Ramos (cell line): ENCODE measurements around the gene GTF2H1.
"Not testable (repeated sequence)": the region's sequence is repeated elsewhere in the genome, so short reads cannot be mapped to it uniquely, and the experiment has no call there.

Source experiments
- in situ Hi-C: fragments of 300-500 bp; cut with MboI; formaldehyde crosslinking; loops from one replicate; pipeline ENCODE4 v1.14.3; 2022; ENCODE audit warnings: low sequenced_read_pairs; ENCODE audit not compliant: unreplicated experiment

GTF2H1 gene

DNA sequence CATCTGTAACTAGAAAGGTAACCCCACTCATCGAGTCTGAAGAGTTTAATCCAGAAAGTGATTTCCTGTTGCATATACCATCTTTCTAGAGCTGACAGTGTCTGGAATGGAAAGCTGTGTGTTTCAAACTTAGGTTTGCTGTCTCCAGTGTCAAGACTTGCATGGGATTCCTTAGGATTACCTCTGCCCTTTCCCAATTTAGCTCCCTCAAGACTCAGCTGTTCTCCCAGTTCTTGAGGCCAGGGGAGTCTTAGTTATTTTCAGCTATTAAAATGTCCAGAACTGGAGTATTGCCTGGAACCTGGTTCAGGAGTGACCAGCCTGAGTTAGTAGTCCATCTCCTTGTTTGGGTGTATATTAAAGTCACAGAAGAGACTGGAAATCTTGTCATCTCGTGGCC lies 47.0 kb downstream of the GTF2H1 start:
- in situ Hi-C loops, result no loop called here

GRCh38 chr11:18371279-18371678 lies 48.9 kb downstream of the GTF2H1 start:
- in situ Hi-C loops, result no loop called here

GRCh38 chr11:18372201-18372600 lies 49.8 kb downstream of the GTF2H1 start:
- in situ Hi-C loops, result no loop called here

GRCh38 chr11:18374956-18375355 lies 52.6 kb downstream of the GTF2H1 start:
- in situ Hi-C loops, result no loop called here

DNA sequence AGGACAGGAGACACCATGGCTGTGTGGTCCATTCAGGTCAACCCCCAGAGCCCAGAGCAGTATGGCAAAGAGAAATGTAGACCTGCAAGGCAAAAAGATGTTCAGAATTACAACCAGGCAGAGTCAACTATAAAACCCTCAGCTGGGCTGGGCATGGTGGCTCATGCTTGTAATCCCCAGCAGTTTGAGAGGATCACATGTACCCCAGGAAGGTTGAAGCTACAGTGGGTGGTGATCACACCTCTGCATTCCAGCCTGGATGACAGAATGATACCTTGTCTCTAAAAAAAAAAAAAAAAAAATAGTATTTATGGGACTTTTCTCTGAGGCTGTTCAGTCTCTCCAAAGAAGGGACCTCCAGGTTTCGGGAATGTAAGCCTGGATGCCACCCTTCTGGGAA lies 53.6 kb downstream of the GTF2H1 start:
- in situ Hi-C loops, result no loop called here

DNA sequence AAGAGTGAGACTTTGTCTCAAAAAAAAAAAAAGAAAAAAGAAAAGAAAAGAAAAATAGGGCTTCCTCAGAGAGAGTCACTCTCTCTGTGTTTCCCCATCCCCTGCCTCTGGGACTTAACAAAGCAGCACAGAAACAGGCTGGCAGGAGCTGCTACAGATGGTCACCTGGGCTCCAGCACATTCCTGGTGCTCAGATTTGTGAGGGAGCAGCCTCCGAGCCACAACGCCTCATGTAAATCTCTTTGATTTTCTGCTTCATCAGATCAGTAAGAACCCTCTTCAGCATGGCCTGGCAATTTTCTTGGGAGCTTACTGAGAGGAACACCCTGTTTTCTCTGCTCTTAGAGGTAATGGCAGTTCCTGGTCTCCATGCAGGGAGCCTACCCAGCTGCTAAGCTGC lies 56.8 kb downstream of the GTF2H1 start:
- in situ Hi-C loops, result no loop called here

GRCh38 chr11:18383388-18384156 lies 61.2 kb downstream of the GTF2H1 start:
- in situ Hi-C loops, result no loop called here

DNA sequence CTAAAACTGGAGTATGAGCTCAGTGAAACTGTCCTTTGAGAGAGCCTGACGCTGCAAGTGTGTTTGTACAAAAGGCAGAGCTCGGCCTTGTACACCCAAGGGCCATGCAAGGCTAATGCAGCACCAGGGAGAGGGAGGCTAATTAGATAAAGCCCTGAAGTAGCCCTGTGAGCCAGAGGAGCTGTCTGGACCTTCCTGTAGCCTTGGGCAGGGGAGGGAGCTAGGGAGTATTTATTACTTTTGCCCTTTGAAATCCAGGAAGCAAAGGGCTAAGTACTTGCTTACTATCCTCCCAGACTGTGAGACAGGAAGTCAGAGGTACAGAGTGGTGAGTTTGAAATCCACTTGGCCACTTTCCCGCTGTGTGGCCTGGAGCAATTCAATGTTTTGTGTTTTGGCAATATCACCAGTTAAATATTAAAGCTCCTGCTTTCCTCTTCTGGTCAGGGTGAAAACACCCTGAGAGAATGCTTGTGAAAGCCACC lies 61.8 kb downstream of the GTF2H1 start:
- in situ Hi-C loops, result no loop called here

GRCh38 chr11:18390088-18390487 lies 67.7 kb downstream of the GTF2H1 start:
- in situ Hi-C loops, result no loop called here

- in situ Hi-C loops, result no loop called here
Observed at GRCh38 chr11:18392434-18393321, 70.3 kb downstream of the GTF2H1 start.

DNA sequence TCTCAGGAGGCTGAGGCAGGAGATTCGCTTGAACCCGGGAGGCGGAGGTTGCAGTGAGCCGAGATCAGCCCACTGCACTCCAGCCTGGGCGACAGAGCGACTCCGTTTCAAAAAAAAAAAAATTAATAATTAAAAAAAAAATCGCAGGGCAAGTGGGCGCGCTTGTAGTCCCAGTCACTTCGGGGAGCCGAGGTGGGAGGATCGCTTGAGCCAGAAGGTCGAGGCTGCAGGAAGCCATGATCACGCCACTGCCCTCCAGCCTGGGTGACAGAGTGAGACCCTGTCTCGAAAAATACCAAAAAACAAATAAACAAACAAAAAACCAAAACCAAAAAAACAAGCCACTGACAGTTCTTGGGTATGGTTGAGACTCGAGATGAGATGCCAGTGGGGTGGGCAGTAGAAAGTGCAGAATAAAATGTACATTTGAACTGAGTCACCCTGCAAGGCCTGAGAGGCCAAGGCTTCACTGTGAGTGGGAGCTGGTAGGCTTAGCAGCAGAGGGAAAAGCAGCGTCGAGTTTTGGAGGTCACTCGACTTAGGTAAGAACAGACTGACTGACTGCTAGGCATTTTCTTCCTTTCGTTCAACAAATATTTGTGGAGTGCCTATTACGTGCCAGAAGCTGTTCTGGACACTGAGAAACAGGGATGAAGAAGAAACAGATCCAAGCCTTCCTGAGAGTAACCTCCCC lies 71.4 kb downstream of the GTF2H1 start:
- in situ Hi-C loops, result no loop called here

DNA sequence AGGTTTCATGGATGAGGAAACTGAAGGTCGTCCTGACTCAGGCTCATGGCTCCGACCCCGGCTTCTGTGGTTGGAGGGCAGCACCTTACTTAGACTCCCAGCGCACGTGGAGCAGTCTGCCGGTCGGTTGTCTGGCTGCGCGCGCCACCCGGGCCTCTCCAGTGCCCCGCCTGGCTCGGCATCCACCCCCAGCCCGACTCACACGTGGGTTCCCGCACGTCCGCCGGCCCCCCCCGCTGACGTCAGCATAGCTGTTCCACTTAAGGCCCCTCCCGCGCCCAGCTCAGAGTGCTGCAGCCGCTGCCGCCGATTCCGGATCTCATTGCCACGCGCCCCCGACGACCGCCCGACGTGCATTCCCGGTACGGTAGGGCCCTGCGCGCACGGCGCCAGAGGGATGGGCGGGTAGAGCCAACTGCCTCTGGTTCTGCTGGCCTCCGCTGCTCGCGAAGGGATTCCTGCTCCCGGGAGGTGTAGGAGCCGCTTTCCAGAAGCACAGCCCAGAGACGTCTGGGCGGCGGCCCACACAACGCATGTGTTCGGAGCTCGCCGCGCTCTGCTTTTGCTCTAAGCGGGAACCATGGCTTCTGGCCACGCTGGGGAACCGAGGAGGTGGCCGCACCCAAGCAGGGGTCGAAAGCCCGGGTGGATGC lies 72.0 kb downstream of the GTF2H1 start, which contains the start of gene LDHA:
TSS of gene LDHA (plus strand) at position 289 of the 653 bp plus-strand sequence. CDS start 2,280 bp downstream, outside the sequence.
- in situ Hi-C loops, result no loop called here

DNA sequence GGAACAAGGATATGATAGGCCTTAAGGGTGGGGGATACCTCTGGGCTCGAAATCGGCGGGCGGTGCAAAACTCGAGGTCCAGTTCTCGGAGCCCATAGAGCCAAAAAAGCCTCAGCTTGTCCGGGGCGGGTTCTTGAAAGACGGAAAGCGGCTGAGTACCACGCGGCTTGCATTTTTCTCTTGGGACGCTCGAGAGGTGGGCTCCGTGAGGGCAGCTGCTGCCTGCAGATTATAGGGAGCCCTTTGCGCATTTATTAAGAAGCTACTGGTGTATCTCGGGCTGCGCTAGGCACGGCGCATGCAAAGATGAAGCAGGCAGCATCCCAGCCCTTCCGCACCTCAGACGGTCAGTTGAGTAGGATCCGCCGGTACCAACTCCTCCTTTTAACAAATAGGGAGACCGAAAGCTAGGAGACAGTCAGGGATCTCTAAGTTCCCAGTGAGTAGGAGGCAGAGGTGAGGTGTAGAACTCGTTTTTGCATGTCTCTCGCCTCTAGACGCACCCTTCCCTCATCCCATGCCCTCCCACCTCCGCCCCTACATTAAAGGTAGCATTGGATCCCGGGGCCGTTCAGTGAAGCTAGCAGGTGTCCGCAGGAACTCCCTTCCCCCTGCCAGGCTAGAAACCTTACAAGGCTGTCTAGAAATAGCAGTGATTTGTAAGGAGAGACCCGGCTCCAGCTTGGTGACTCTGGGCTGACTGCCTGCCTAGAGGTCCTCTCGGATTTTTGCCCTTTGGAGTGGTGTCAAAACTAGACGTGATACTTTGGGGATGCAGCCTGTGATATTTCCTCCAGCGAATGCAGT lies 72.8 kb downstream of the GTF2H1 start:
- in situ Hi-C loops, result no loop called here

- in situ Hi-C loops, result no loop called here
Observed at GRCh38 chr11:18395735-18396504, 73.6 kb downstream of the GTF2H1 start.

- in situ Hi-C loops, result no loop called here
Observed at GRCh38 chr11:18397921-18398320, 75.6 kb downstream of the GTF2H1 start.

- in situ Hi-C loops, result not testable (repeated sequence)
Observed at GRCh38 chr11:18401077-18401476, 78.7 kb downstream of the GTF2H1 start.

DNA sequence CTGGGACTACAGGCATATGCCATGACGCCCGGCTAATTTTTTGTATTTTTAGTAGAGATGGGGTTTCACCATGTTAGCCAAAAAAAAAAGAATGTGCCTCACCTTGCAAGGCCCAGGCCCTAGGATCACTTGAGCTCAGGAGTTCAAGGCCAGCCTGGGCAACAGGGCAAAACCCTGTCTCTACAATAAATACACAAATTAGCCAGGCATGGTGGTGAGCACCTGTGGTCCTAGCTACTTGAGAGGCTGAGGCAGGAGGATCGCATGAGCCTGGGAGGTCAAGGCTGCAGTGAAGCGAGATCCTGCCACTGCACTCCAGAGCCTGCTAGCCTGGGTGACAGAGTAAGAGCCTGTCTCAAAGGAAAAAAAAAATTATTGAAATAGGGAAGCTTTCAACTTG lies 81.7 kb downstream of the GTF2H1 start:
- in situ Hi-C loops, result no loop called here

GRCh38 chr11:18407400-18407799 lies 85.0 kb downstream of the GTF2H1 start:
- in situ Hi-C loops, result not testable (repeated sequence)
